ENCODE results near the gene TSC2. TPM values are rescaled to one million over a fixed set of nuclear protein-coding genes. Genes with fewer than 3 reads are reported as not detected.

The TSC2 gene
- polyA plus RNA-seq, 1 donor (not counting 4 experiments of a cell fraction or from before 2014, with no cell fraction given), result 22.6 TPM

DNA sequence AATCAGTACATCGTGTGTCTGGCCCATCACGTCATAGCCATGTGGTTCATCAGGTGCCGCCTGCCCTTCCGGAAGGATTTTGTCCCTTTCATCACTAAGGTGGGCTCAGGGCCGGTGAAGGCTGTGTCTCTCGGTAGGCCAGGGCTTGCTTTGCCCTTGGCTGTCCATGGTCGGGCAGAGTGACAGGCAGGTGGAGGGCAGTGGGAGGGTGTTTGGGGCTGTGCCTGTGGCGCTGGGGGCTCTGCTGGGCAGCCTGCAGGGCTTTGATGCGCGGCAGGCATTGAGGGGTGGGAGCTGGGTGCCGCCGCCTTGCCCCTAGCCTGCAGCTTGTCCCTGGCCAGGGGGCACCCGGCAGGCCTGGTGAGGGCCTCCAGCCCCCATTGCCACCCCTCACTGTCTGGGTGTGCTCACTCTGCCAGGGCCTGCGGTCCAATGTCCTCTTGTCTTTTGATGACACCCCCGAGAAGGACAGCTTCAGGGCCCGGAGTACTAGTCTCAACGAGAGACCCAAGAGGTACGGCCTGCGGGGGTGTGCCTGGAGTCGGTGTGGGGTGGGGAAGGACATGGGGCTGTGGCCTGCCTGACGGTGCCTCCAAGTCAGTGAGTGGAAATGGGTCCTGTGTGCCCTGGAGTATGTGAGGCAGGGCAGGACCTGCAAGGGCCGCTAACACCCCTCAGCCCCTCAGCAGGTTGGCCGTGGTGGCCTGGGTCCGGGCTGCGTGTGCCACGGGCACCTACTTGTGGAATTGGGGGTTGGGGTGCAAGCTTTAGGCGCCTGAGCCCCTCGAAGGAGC, 28.5 kb downstream of the TSC2 start:
- Histone ChIP-seq H3K9me1 (ENCODE audit: control insufficient read depth, extremely low read depth, insufficient read depth, low read length) (no peaks in the 10 kb centered on the region), H3K9ac (ENCODE audit: control insufficient read depth, extremely low read depth, insufficient read depth, low read length) (no peak overlapping the region), H3K9me3 (ENCODE audit: control insufficient read depth, low read depth, low read length) (no peaks in the 10 kb centered on the region), H3K4me3 (ENCODE audit: control insufficient read depth in 2 of 3, extremely low read depth in 1 of 3, insufficient read depth in 2 of 3, low read depth in 1 of 3, low read length in 3 of 3) (no peak overlapping the region), H3K27ac (ENCODE audit: control insufficient read depth, insufficient read depth, low read length) (no peak overlapping the region), H3K36me3 (ENCODE audit: control insufficient read depth in 2 of 2, extremely low read depth in 1 of 2, insufficient read depth in 2 of 2, low read length in 2 of 2) (peaks cover 21 to 29% of the 10 kb centered on the region in 2 experiments), H3K4me2 (ENCODE audit: control insufficient read depth, extremely low read depth, insufficient read depth, low read depth, low read length) (no peak overlapping the region), H3K79me2 (ENCODE audit: control insufficient read depth, insufficient read depth, low read length) (no peaks in the 10 kb centered on the region), H3K27me3 (ENCODE audit: control insufficient read depth, extremely low read depth, insufficient read depth, low read length) (no peaks in the 10 kb centered on the region), H2AFZ (ENCODE audit: control insufficient read depth, low read length) (no peak overlapping the region), H4K20me1 (ENCODE audit: control insufficient read depth, extremely low read depth, insufficient read depth, low read length) (no peaks in the 10 kb centered on the region), H3K4me1 (ENCODE audit: control insufficient read depth, extremely low read depth, insufficient read depth, low read length) (peaks cover 15% of the 10 kb centered on the region)
- dilution Hi-C loops (cut with MboI; ENCODE audit: extremely low pct_ligation_motif_present, low sequenced_read_pairs), result no loop called here
- DNase-seq (ENCODE audit: low read depth, low spot score) (no peak), FAIRE-seq (no peak)
- TF ChIP-seq, protein P1, sequence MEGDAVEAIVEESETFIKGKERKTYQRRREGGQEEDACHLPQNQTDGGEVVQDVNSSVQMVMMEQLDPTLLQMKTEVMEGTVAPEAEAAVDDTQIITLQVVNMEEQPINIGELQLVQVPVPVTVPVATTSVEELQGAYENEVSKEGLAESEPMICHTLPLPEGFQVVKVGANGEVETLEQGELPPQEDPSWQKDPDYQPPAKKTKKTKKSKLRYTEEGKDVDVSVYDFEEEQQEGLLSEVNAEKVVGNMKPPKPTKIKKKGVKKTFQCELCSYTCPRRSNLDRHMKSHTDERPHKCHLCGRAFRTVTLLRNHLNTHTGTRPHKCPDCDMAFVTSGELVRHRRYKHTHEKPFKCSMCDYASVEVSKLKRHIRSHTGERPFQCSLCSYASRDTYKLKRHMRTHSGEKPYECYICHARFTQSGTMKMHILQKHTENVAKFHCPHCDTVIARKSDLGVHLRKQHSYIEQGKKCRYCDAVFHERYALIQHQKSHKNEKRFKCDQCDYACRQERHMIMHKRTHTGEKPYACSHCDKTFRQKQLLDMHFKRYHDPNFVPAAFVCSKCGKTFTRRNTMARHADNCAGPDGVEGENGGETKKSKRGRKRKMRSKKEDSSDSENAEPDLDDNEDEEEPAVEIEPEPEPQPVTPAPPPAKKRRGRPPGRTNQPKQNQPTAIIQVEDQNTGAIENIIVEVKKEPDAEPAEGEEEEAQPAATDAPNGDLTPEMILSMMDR (optimal IDR thresholded peaks at IDR 0.05 in 1 of 3, IDR thresholded peaks at IDR 0.05 in 1 of 3, conservative IDR thresholded peaks at IDR 0.05 in 1 of 3; ENCODE audit: extremely low read depth in 1 of 3, insufficient read depth in 2 of 3, low read length in 3 of 3), result no peak
- no peak for TF ChIP-seq EZH2 (IDR thresholded peaks at IDR 0.05; ENCODE audit: low read length)

DNA sequence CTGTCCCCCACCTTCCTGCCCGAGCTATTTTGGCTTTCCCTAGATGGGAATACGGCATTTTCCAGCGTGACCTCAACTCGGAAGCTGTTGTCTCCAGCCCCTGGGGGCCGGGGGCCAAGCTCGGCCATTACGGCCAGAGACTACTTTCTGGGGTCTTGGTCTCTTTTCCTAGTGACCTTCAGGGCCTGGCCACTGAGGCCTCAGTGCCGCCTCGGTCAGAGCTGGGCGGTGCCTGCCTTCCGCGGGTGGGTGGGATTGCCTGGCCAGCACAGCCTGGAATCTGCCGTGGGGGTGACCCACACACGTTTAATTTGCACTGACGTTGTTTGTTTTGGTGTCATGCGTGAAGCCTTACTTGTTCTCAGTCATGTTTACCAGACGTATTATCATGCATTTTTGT, 29.2 kb downstream of the TSC2 start:
- dilution Hi-C loops (cut with MboI; ENCODE audit: extremely low pct_ligation_motif_present, low sequenced_read_pairs), result no loop called here
- H3K27ac ChIP-seq (ENCODE audit: control insufficient read depth, insufficient read depth, low read length), result no peak overlapping the region
- H3K36me3 ChIP-seq (ENCODE audit: control insufficient read depth in 2 of 2, extremely low read depth in 1 of 2, insufficient read depth in 2 of 2, low read length in 2 of 2), result peaks cover 26 to 32% of the 10 kb centered on the region in 2 experiments
- no peak overlapping the region for H3K4me3 ChIP-seq (ENCODE audit: control insufficient read depth in 2 of 3, extremely low read depth in 1 of 3, insufficient read depth in 2 of 3, low read depth in 1 of 3, low read length in 3 of 3)
- TF ChIP-seq, protein P1 (optimal IDR thresholded peaks at IDR 0.05 in 1 of 3, IDR thresholded peaks at IDR 0.05 in 1 of 3, conservative IDR thresholded peaks at IDR 0.05 in 1 of 3; ENCODE audit: extremely low read depth in 1 of 3, insufficient read depth in 2 of 3, low read length in 3 of 3), result no peak
- no peak for TF ChIP-seq EZH2 (IDR thresholded peaks at IDR 0.05; ENCODE audit: low read length)
- no peaks in the 10 kb centered on the region for H4K20me1 ChIP-seq (ENCODE audit: control insufficient read depth, extremely low read depth, insufficient read depth, low read length)
- H3K9me1 ChIP-seq (ENCODE audit: control insufficient read depth, extremely low read depth, insufficient read depth, low read length), result no peaks in the 10 kb centered on the region
- FAIRE-seq (no peak), DNase-seq (ENCODE audit: low read depth, low spot score) (no peak)
- H2AFZ ChIP-seq (ENCODE audit: control insufficient read depth, low read length), result no peak overlapping the region
- H3K27me3 ChIP-seq (ENCODE audit: control insufficient read depth, extremely low read depth, insufficient read depth, low read length), result no peaks in the 10 kb centered on the region
- H3K4me1 ChIP-seq (ENCODE audit: control insufficient read depth, extremely low read depth, insufficient read depth, low read length), result peaks cover 15% of the 10 kb centered on the region
- no peak overlapping the region for H3K9ac ChIP-seq (ENCODE audit: control insufficient read depth, extremely low read depth, insufficient read depth, low read length)
- no peaks in the 10 kb centered on the region for H3K79me2 ChIP-seq (ENCODE audit: control insufficient read depth, insufficient read depth, low read length)
- no peak overlapping the region for H3K4me2 ChIP-seq (ENCODE audit: control insufficient read depth, extremely low read depth, insufficient read depth, low read depth, low read length)
- no peaks in the 10 kb centered on the region for H3K9me3 ChIP-seq (ENCODE audit: control insufficient read depth, low read depth, low read length)

All from keratinocyte (primary cell).